ENCODE results near the gene PCDHGB1. TPM values are rescaled to one million over a fixed set of nuclear protein-coding genes. Genes with fewer than 3 reads are reported as not detected.
"Not testable (repeated sequence)": the region's sequence is repeated elsewhere in the genome, so short reads cannot be mapped to it uniquely, and the experiment has no call there.

PCDHGB1 gene
- total RNA-seq, 1 donor from 2014 or later: 0.12 TPM

GRCh38 chr5:141320225-141321169 lies 29.4 kb upstream of the PCDHGB1 start, which contains the start of gene TAF7:
Gene TAF7, minus strand, starts transcription at chr5:141320784. Its CDS starts 740 bp downstream, at chr5:141320044.
- DNase-seq (ENCODE audit: low read depth): peak; percentile 64
- TF ChIP-seq CTCF (conservative IDR thresholded peaks at IDR 0.05; ENCODE audit: low read depth, low read length): peak; percentile 93
- peak within 1 kb of the TSS; percentile 96 for H3K4me3 ChIP-seq (ENCODE audit: low read depth, low read length)

GRCh38 chr5:141322261-141322660 lies 27.6 kb upstream of the PCDHGB1 start:
- no peak for TF ChIP-seq CTCF (conservative IDR thresholded peaks at IDR 0.05; ENCODE audit: low read depth, low read length)
- H3K4me3 ChIP-seq (ENCODE audit: low read depth, low read length): no peak overlapping the region
- no peak for DNase-seq (ENCODE audit: low read depth)

GRCh38 chr5:141326088-141326854 lies 23.6 kb upstream of the PCDHGB1 start:
- peak; percentile 66 for TF ChIP-seq CTCF (conservative IDR thresholded peaks at IDR 0.05; ENCODE audit: low read depth, low read length)
- DNase-seq (ENCODE audit: low read depth): no peak
- H3K4me3 ChIP-seq (ENCODE audit: low read depth, low read length): peak overlapping the region; percentile 39

- DNase-seq (ENCODE audit: low read depth): no peak
- no peak for TF ChIP-seq CTCF (conservative IDR thresholded peaks at IDR 0.05; ENCODE audit: low read depth, low read length)
- H3K4me3 ChIP-seq (ENCODE audit: low read depth, low read length): no peak overlapping the region
Observed at GRCh38 chr5:141328231-141328630, 21.7 kb upstream of the PCDHGB1 start.

- TF ChIP-seq CTCF (conservative IDR thresholded peaks at IDR 0.05; ENCODE audit: low read depth, low read length): peak; percentile 53
- H3K4me3 ChIP-seq (ENCODE audit: low read depth, low read length): peak within 1 kb of the TSS; percentile 46
- DNase-seq (ENCODE audit: low read depth): no peak
Observed at GRCh38 chr5:141330299-141331080, 19.4 kb upstream of the PCDHGB1 start, which contains the start of gene PCDHGA1. Gene PCDHGA1, plus strand, starts transcription at chr5:141330514.

GRCh38 chr5:141332571-141332970 lies 17.3 kb upstream of the PCDHGB1 start:
- not testable (repeated sequence) for H3K4me3 ChIP-seq (ENCODE audit: low read depth, low read length); DNase-seq (ENCODE audit: low read depth)
